ENCODE data around the gene IRF2BP1. TPM values are rescaled to one million over a fixed set of nuclear protein-coding genes. Genes with fewer than 3 reads are reported as not detected.

IRF2BP1 gene
- total RNA-seq, 4 donors from 2014 or later = 18.2 to 26.4 (median 23.1) TPM

DNA sequence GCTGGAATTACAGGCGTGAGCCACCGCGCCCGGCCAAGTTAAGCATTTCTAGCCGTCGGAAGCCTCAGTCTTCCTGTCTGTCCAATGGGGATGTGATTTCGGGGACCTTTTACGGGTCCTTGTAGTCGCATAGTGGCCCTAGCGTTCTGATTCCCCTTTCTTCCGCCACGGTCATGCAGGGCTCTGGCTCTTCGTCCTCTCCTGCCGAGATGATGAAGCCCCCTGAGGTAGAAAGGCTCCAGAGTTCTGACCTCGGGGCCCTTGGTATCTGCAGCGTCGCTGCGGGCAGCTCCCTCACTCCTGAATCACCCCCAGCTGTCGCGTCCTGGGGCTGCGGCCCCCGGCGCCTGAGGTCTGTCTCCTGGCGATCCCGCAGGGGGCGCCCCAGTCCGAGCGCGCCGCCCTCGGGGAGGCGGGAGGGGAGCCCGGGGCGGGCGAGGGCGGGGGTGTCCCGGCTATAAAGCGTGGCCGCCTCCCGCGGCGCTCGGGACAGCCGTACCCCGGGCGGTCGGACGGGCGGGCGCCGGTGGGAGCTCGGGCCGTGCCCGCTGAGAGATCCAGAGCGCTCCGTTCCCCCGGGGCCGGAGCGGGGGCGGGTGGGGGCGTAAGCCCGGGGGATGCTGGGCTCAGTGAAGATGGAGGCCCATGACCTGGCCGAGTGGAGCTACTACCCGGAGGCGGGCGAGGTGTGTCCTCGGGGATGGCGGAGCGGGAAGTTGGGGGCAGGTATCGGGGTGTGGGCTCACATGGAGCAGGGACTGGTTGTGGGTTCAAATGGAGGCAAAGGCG lies 21.9 kb downstream of the IRF2BP1 start, which contains the start of gene FOXA3:
Gene FOXA3, plus strand, starts transcription at position 487 of the 789 bp plus-strand sequence. Its CDS starts 131 bp downstream, at position 618.
- H3K4me3 ChIP-seq = peak within 1 kb of the TSS; percentile 75 to 88 (median 88)
- peak within 1 kb of the TSS; percentile 63 to 94 (median 74) for H3K27ac ChIP-seq
- H3K9me3 ChIP-seq = no peaks in the 10 kb centered on the region
- DNase-seq = peak in 2 of 3 donors; percentile 78 to 89
- no peaks in the 10 kb centered on the region for H3K27me3 ChIP-seq
- peaks cover 0 to 6% (median 0%) of the 10 kb centered on the region in 3 donors for H3K36me3 ChIP-seq
- TF ChIP-seq POLR2A (IDR thresholded peaks at IDR 0.05) (peak in 1 of 2 donors; percentile 38), CTCF (IDR thresholded peaks at IDR 0.05) (peak; percentile 27 to 92 (median 73))
- peaks cover 3 to 22% (median 11%) of the 10 kb centered on the region in 4 donors for H3K4me1 ChIP-seq

DNA sequence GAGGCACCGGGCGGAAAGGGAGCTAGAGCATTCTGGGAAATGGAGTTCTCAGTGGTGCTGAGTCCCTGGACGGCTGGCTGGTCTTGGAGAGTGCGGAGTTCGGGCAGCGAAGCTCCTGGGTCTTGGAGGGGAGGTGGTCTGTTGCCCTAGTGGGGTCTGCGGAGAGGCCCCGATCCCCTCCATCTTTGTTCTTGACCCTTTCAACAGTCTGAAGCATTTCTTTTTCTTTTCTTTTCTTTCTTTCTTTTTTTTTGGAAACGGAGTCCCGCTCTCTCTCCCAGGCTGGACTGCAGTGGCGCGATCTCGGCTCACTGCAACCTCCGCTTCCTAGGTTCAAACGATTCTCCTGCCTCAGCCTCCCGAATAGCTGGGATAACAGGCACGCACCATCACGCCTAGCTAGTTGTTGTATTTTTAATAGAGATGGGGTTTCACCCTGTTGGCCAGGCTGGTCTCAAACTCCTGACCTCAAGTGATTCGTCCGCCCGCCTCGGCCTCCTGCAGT lies 22.6 kb downstream of the IRF2BP1 start:
- Histone ChIP-seq H3K4me3 (peak overlapping the region; percentile 75 to 88 (median 88)), H3K27me3 (no peaks in the 10 kb centered on the region), H3K27ac (peak overlapping the region in 2 of 4 donors; percentile 83 to 94), H3K9me3 (no peaks in the 10 kb centered on the region), H3K36me3 (peaks cover 0 to 11% (median 0%) of the 10 kb centered on the region in 3 donors), H3K4me1 (peaks cover 3 to 22% (median 11%) of the 10 kb centered on the region in 4 donors)
- TF ChIP-seq POLR2A (IDR thresholded peaks at IDR 0.05) (no peak), CTCF (IDR thresholded peaks at IDR 0.05) (no peak)
- no peak for DNase-seq

DNA sequence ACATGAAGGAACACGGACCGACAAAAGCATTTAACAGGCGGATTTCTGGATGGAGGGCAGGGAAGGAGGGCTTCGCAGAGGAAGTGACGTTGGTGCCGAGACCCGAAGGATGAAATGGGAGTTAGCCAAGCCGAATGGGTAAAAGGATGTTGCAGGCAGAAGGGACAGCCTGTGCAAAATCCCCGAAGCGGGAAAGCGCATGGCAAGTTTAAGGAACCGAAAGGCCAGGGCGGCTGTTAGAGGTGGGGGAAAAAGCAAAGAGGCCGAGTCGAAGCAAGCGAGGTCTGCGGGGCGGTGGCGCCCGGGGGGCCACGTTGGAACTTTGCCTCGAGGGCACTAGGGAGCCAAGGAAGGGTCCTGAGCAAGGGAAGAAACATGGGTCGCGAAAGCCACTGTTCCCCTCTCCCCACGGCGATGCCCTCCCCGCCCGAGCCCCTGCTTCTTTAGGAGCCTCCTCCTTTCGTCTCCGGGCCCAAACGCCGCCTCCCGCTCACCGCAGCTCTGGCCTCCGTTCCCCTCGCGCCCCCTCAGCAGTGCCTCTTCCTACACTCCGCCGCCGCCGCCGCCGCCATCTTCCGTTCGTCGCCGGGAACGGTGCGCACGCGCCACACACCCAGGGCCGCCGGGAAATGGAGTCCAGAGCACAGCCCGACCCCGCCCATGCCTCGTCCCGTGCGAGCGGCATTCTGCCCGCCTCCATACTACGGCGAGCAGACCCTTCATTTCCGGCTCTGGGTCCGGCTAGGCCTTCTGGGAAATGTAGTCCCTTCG lies 23.2 kb downstream of the IRF2BP1 start, which contains the start of gene SYMPK:
Gene SYMPK, minus strand, starts transcription at position 584 of the 771 bp plus-strand sequence. CDS start 8,652 bp downstream, outside the sequence.
- Histone ChIP-seq H3K27me3 (no peaks in the 10 kb centered on the region), H3K9me3 (no peaks in the 10 kb centered on the region), H3K27ac (peak within 1 kb of the TSS; percentile 91 to 94 (median 92)), H3K36me3 (peaks cover 0 to 11% (median 0%) of the 10 kb centered on the region in 3 donors), H3K4me1 (peaks cover 3 to 22% (median 11%) of the 10 kb centered on the region in 4 donors), H3K4me3 (peak within 1 kb of the TSS; percentile 75 to 88 (median 88))
- peak; percentile 98 to 99 (median 99) for DNase-seq
- no peak for TF ChIP-seq CTCF (IDR thresholded peaks at IDR 0.05)
- peak in 1 of 2 donors; percentile 22 for TF ChIP-seq POLR2A (IDR thresholded peaks at IDR 0.05)

DNA sequence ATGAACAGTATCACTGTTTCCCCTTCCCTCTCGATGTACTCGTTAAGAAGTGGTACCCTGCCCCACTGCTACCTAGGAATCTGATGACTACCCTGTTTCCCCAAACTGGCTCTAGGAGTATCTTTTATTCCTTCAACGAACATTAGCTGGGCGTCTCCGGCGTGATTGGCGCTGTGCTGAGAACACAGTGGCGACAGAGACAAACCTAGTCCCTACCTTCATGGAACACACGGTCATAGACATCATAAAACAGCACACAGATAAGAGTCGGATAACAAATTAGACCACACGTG lies 23.7 kb downstream of the IRF2BP1 start:
- Histone ChIP-seq H3K4me1 (peaks cover 3 to 22% (median 11%) of the 10 kb centered on the region in 4 donors), H3K27ac (peak overlapping the region; percentile 91 to 94 (median 92)), H3K27me3 (no peaks in the 10 kb centered on the region), H3K36me3 (peaks cover 0 to 11% (median 0%) of the 10 kb centered on the region in 3 donors), H3K4me3 (peak overlapping the region; percentile 75 to 88 (median 88)), H3K9me3 (no peaks in the 10 kb centered on the region)
- DNase-seq = peak in 1 of 3 donors; percentile 73
- no peak for TF ChIP-seq POLR2A (IDR thresholded peaks at IDR 0.05)
- TF ChIP-seq CTCF (IDR thresholded peaks at IDR 0.05) = no peak

All from Peyer's patch (tissue), 4 donors.